CD14-positive monocyte (primary cell): Measurements from ENCODE around the gene IL21R. TPM values are rescaled to one million over a fixed set of nuclear protein-coding genes. Genes with fewer than 3 reads are reported as not detected.

Source experiments
- DNase-seq, 3 donors: peaks; one replicate each; pipeline ENCODE4 v3.0.0-alpha.2; 2011 to 2022
- H2AFZ ChIP-seq: 2 replicates; pipeline ENCODE4 v1.6.0; 2012; ENCODE audit warnings: mild to moderate bottlenecking, low read depth, low read length, inconsistent platforms; ENCODE audit not compliant: insufficient read depth, poor library complexity, severe bottlenecking
- H3K27ac ChIP-seq, 2 donors: 1 replicate in 1 of 2; 2 replicates in 1 of 2; pipeline ENCODE4 v1.5.1; 2012 to 2013; ENCODE audit warnings: low read length in 2 of 2, control low read depth in 1 of 2, inconsistent platforms in 1 of 2, low read depth in 1 of 2, mild to moderate bottlenecking in 1 of 2
- H3K27me3 ChIP-seq, 2 donors: one replicate each; pipeline versions ENCODE4 v1.6.0 to v1.6.1; 2011 to 2013; ENCODE audit warnings: low read length in 2 of 2; ENCODE audit not compliant: control insufficient read depth in 2 of 2, insufficient read depth in 2 of 2
- H3K36me3 ChIP-seq, 2 donors: replicated peaks in 1 of 2; 1 replicate in 1 of 2; 2 replicates in 1 of 2; pipeline versions ENCODE4 v1.5.1 to v1.6.1; 2012 to 2013; ENCODE audit warnings: low read length in 2 of 2, control low read depth in 1 of 2, inconsistent platforms in 1 of 2, mild to moderate bottlenecking in 1 of 2; ENCODE audit not compliant: insufficient read depth in 2 of 2, control insufficient read depth in 1 of 2
- H3K4me1 ChIP-seq, 2 donors: 1 replicate in 1 of 2; 2 replicates in 1 of 2; pipeline versions ENCODE4 v1.5.1 to v1.6.1; 2012 to 2013; ENCODE audit warnings: low read length in 2 of 2, control low read depth in 1 of 2, inconsistent platforms in 1 of 2, mild to moderate bottlenecking in 1 of 2, moderate library complexity in 1 of 2; ENCODE audit not compliant: insufficient read depth in 2 of 2, control insufficient read depth in 1 of 2
- H3K4me2 ChIP-seq: replicated peaks from 2 replicates; pipeline ENCODE3; 2012; ENCODE audit warnings: low read length, moderate library complexity, mild to moderate bottlenecking; ENCODE audit not compliant: poor library complexity, severe bottlenecking; ENCODE audit errors: extremely low read depth
- H3K4me3 ChIP-seq, 3 experiments: fragments of 200-600 bp in 1 of 3; sonication (generic) in 1 of 3; replicated peaks in 1 of 3; 1 replicate in 2 of 3; 2 replicates in 1 of 3; pipeline ENCODE4 v1.5.1; 2011 to 2013; ENCODE audit warnings: low read length in 3 of 3, mild to moderate bottlenecking in 3 of 3, control low read depth in 2 of 3, low read depth in 2 of 3, inconsistent platforms in 1 of 3, moderate library complexity in 1 of 3
- H3K79me2 ChIP-seq: 2 replicates; pipeline ENCODE4 v1.6.0; 2012; ENCODE audit warnings: mild to moderate bottlenecking, control low read depth, inconsistent platforms, low read length, moderate library complexity; ENCODE audit not compliant: insufficient read depth
- H3K9ac ChIP-seq: 2 replicates; pipeline ENCODE4 v1.6.0; 2017; ENCODE audit warnings: low read length, mild to moderate bottlenecking; ENCODE audit not compliant: insufficient read depth, poor library complexity, severe bottlenecking
- H3K9me3 ChIP-seq, 2 donors: replicated peaks in 1 of 2; 1 replicate in 1 of 2; 2 replicates in 1 of 2; pipeline versions ENCODE4 v1.5.1 to v1.6.1; 2012 to 2013; ENCODE audit warnings: low read length in 2 of 2, control low read depth in 1 of 2; ENCODE audit not compliant: control insufficient read depth in 1 of 2, insufficient read depth in 1 of 2
- H4K20me1 ChIP-seq: 2 replicates; pipeline ENCODE4 v1.6.0; 2012; ENCODE audit warnings: mild to moderate bottlenecking, low read length, control low read depth, moderate library complexity; ENCODE audit not compliant: insufficient read depth
- H3K27ac Mint-ChIP-seq, 7 donors: one replicate each; pipeline ENCODE4 v1.8.0; 2020; ENCODE audit warnings: mild to moderate bottlenecking in 7 of 7, mixed read lengths in 7 of 7, moderate library complexity in 6 of 7, inconsistent platforms in 2 of 7
- H3K27me3 Mint-ChIP-seq, 3 donors: one replicate each; pipeline ENCODE4 v1.8.0; 2021 to 2022; ENCODE audit warnings: low read depth in 3 of 3, mild to moderate bottlenecking in 3 of 3, mixed read lengths in 3 of 3, moderate library complexity in 3 of 3, inconsistent platforms in 1 of 3
- H3K36me3 Mint-ChIP-seq, 2 donors: one replicate each; pipeline ENCODE4 v1.8.0; 2020; ENCODE audit warnings: mixed read lengths in 2 of 2, inconsistent platforms in 1 of 2, mild to moderate bottlenecking in 1 of 2
- H3K4me1 Mint-ChIP-seq: one replicate; pipeline ENCODE4 v1.8.0; 2020; ENCODE audit warnings: mild to moderate bottlenecking, mixed read lengths
- H3K4me3 Mint-ChIP-seq, 2 donors: one replicate each; pipeline ENCODE4 v1.8.0; 2020; ENCODE audit warnings: mild to moderate bottlenecking in 2 of 2, mixed read lengths in 2 of 2, moderate library complexity in 1 of 2
- H3K9me3 Mint-ChIP-seq, 7 donors: one replicate each; pipeline ENCODE4 v1.8.0; 2020 to 2022; ENCODE audit warnings: mixed read lengths in 7 of 7, mild to moderate bottlenecking in 6 of 7, moderate library complexity in 6 of 7, inconsistent platforms in 2 of 7
- WGBS: methylation state at CpG from one replicate; pipeline ENCODE4 v1.1.5; 2013; ENCODE audit warnings: missing lambda C conversion rate; ENCODE audit not compliant: insufficient coverage; 5-methylcytosine and 5-hydroxymethylcytosine counted together
- intact Hi-C, 2 donors: fragments of 100-400 bp; cut with micrococcal nuclease; formaldehyde crosslinking; loops; one replicate each; pipeline versions ENCODE4 v1.15.0 to v1.15.1; 2023
- polyA plus RNA-seq, 3 donors: library from polyadenylated mRNA; depleted of rRNA in 1 of 3; unstranded in 2 of 3; stranded (reverse) in 1 of 3; fragments of 300-500 nt in 2 of 3; fragments of >200 nt in 1 of 3; fragmentation: Illumina TruSeq in 2 of 3; gene quantifications; 1 replicate in 2 of 3; 2 replicates in 1 of 3; pipeline ENCODE4 v1.2.3, GENCODE V29; 2012 to 2021
- TF ChIP-seq, protein P1 (sequence below): fragments of 200-600 bp; IDR thresholded peaks from one replicate; pipeline ENCODE4 v1.8.0; 2022; ENCODE audit warnings: antibody characterized with exemption, mild to moderate bottlenecking

IL21R gene
- polyA plus RNA-seq, 3 donors = 1.0 to 1.7 (median 1.4) TPM

GRCh38 chr16:27445502-27446175 is 43.7 kb downstream of the IL21R start:
- Mint-ChIP-seq H3K9me3 (peaks cover 12 to 32% (median 25%) of the 10 kb centered on the region in 7 donors), H3K27me3 (peaks cover 22 to 33% (median 25%) of the 10 kb centered on the region in 3 donors), H3K4me1 (peaks cover 13% of the 10 kb centered on the region), H3K4me3 (no peak overlapping the region), H3K36me3 (peaks cover 8 to 16% of the 10 kb centered on the region in 2 donors), H3K27ac (no peak overlapping the region)
- H3K79me2 ChIP-seq = no peaks in the 10 kb centered on the region
- intact Hi-C loops = no loop called here
- H3K4me1 ChIP-seq = peaks cover 5 to 10% of the 10 kb centered on the region in 2 donors
- WGBS = 97% methylated on average over 6 of the region's 12 CpGs
- no peak overlapping the region for H3K9ac ChIP-seq
- no peak overlapping the region for H3K4me3 ChIP-seq
- no peak overlapping the region for H2AFZ ChIP-seq
- H3K36me3 ChIP-seq = peaks cover 0 to 8% of the 10 kb centered on the region in 2 donors
- peaks cover 19 to 22% of the 10 kb centered on the region in 2 donors for H3K9me3 ChIP-seq
- H3K4me2 ChIP-seq = no peak overlapping the region
- TF ChIP-seq, protein P1, sequence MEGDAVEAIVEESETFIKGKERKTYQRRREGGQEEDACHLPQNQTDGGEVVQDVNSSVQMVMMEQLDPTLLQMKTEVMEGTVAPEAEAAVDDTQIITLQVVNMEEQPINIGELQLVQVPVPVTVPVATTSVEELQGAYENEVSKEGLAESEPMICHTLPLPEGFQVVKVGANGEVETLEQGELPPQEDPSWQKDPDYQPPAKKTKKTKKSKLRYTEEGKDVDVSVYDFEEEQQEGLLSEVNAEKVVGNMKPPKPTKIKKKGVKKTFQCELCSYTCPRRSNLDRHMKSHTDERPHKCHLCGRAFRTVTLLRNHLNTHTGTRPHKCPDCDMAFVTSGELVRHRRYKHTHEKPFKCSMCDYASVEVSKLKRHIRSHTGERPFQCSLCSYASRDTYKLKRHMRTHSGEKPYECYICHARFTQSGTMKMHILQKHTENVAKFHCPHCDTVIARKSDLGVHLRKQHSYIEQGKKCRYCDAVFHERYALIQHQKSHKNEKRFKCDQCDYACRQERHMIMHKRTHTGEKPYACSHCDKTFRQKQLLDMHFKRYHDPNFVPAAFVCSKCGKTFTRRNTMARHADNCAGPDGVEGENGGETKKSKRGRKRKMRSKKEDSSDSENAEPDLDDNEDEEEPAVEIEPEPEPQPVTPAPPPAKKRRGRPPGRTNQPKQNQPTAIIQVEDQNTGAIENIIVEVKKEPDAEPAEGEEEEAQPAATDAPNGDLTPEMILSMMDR = no peak
- no peak overlapping the region for H3K27ac ChIP-seq
- H4K20me1 ChIP-seq = no peaks in the 10 kb centered on the region
- H3K27me3 ChIP-seq = peaks cover 3 to 23% of the 10 kb centered on the region in 2 donors
- no peak for DNase-seq

GRCh38 chr16:27446721-27447120 is 44.7 kb downstream of the IL21R start:
- intact Hi-C loops = no loop called here

More at GRCh38 chr16:27446721-27447120, 44.7 kb downstream of the IL21R start:
- DNase-seq = no peak
- H3K36me3 ChIP-seq = peaks cover 0 to 8% of the 10 kb centered on the region in 2 donors
- peaks cover 19 to 22% of the 10 kb centered on the region in 2 donors for H3K9me3 ChIP-seq
- H3K9ac ChIP-seq = no peak overlapping the region
- H3K9me3 Mint-ChIP-seq = peaks cover 12 to 32% (median 25%) of the 10 kb centered on the region in 7 donors
- peaks cover 8 to 16% of the 10 kb centered on the region in 2 donors for H3K36me3 Mint-ChIP-seq
- H3K4me2 ChIP-seq = no peak overlapping the region
- H3K27ac Mint-ChIP-seq = peak overlapping the region in 1 of 7 donors; percentile 5
- no peak overlapping the region for H2AFZ ChIP-seq
- H3K27ac ChIP-seq = no peak overlapping the region
- peaks cover 5 to 10% of the 10 kb centered on the region in 2 donors for H3K4me1 ChIP-seq
- H3K79me2 ChIP-seq = no peaks in the 10 kb centered on the region
- no peak overlapping the region for H3K4me3 ChIP-seq
- peaks cover 3 to 29% of the 10 kb centered on the region in 2 donors for H3K27me3 ChIP-seq
- H3K4me1 Mint-ChIP-seq = peaks cover 15% of the 10 kb centered on the region
- no peak overlapping the region for H3K4me3 Mint-ChIP-seq
- H4K20me1 ChIP-seq = no peaks in the 10 kb centered on the region
- TF ChIP-seq, protein P1 = no peak
- H3K27me3 Mint-ChIP-seq = peaks cover 28 to 44% (median 32%) of the 10 kb centered on the region in 3 donors
- 100% methylated on average over 1 of the region's 4 CpGs for WGBS
